Measurements from ENCODE around the gene PAM16.
"Not testable (repeated sequence)": the region's sequence is repeated elsewhere in the genome, so short reads cannot be mapped to it uniquely, and the experiment has no call there.

Gene PAM16

DNA sequence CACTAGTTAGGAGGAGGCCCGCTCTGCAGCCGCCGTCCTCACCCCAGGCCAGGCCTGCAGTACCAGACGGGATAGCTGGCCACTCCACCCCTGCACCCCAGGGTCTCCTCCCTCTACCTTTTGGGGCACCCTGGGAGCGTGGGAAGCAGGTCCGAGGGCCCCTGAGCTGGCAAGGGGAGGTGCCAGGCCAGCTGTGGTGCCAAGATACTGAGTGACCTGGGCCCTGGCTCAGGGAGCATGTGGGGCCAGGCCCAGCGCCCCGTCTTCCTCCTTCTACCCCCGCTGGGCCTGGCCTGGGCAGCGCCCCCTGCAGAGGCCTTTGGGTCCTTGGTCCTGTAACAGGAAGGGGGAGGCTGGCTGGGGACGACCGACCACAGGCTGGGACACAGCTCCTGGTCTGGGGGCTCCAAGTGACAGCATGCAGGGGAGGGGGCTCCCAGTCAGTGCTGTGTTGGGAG is 13.0 kb downstream of the PAM16 start:
- no peak overlapping the region for H3K4me3 ChIP-seq (ENCODE audit: low read depth, low read length)
- in situ Hi-C loops (cut with HindIII; ENCODE audit: low sequenced_read_pairs) = no loop called here
- DNase-seq (ENCODE audit: low read depth, low spot score) = no peak
- no peak for TF ChIP-seq CTCF (IDR thresholded peaks at IDR 0.05; ENCODE audit: low read depth, low read length)

DNA sequence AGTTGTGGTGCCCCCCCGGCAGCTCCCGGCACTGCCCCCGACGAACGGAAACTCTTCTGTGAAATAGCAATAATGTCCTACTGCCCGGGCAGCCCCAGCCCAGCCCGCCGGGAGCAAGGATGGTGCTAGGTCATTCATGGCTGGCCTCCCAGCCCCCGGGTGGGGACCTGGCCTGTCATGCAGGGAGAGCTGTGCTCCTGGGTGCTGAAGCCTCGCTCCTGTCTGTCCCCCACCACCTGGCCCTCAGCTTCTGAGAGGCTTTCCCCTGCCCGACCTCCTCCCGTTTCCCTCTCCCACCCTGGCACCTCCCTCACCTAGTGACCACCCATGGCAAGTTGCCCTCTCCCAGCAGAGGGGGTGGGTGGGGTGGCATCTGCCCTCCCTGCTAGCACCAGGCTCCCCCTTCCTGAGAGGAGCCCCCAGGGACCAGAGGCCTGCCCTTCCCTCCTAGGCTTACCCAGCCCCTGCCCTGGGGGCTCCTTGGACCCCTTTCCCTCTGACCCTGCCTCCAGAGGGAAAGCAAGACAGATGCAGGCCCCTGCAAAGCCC is 13.5 kb downstream of the PAM16 start:
- no peak for TF ChIP-seq CTCF (IDR thresholded peaks at IDR 0.05; ENCODE audit: low read depth, low read length)
- in situ Hi-C loops (cut with HindIII; ENCODE audit: low sequenced_read_pairs) = no loop called here
- H3K4me3 ChIP-seq (ENCODE audit: low read depth, low read length) = no peak overlapping the region
- no peak for DNase-seq (ENCODE audit: low read depth, low spot score)

DNA sequence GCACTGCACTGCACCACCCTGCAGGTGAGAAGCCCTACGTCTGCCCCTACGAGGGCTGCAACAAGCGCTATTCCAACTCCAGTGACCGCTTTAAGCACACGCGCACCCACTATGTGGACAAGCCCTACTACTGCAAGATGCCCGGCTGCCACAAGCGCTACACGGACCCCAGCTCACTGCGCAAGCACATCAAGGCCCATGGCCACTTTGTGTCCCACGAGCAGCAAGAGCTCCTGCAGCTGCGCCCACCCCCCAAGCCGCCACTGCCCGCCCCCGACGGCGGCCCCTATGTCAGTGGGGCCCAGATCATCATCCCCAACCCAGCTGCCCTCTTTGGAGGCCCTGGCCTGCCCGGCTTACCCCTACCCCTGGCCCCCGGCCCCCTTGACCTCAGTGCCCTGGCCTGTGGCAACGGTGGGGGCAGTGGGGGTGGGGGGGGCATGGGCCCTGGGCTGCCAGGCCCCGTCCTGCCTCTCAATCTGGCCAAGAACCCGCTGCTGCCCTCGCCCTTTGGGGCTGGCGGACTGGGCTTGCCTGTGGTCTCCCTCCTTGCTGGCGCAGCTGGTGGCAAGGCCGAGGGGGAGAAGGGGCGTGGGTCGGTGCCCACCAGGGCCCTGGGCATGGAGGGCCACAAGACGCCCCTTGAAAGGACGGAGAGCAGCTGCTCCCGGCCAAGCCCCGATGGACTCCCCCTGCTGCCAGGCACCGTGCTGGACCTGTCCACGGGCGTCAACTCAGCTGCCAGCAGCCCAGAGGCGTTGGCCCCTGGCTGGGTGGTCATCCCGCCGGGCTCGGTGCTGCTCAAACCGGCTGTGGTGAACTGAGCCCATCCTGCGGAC is 14.2 kb downstream of the PAM16 start:
- no peak for TF ChIP-seq CTCF (IDR thresholded peaks at IDR 0.05; ENCODE audit: low read depth, low read length)
- DNase-seq (ENCODE audit: low read depth, low spot score) = no peak
- in situ Hi-C loops (cut with HindIII; ENCODE audit: low sequenced_read_pairs) = no loop called here

DNA sequence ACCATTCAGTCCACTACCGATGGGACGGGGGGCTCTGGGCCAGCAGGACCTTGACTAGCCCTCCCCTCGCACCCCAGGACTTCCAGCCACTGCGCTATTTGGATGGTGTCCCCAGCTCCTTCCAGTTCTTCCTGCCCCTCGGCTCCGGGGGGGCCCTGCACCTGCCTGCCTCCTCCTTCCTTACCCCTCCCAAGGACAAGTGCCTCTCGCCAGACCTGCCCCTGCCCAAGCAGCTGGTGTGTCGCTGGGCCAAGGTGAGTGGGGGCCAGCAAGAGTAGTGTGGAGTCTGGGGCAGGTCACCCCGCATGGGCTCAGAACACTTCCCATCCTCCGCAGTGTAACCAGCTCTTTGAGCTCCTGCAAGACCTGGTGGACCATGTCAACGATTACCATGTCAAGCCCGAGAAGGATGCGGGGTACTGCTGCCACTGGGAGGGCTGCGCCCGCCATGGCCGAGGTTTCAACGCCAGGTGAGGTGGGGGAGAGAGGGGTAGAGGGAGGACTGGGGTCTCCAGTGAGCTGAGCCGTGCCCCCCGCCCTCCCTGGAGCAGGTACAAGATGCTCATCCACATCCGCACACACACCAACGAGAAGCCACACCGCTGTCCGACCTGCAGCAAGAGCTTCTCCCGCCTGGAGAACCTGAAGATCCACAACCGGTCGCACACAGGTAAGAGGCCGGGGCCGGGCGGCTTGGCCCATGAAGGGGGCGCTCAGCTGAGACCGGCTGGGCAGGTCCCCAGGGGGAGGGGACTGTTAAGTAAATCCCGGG is 16.2 kb downstream of the PAM16 start:
- in situ Hi-C loops (cut with HindIII; ENCODE audit: low sequenced_read_pairs) = no loop called here
- TF ChIP-seq CTCF (IDR thresholded peaks at IDR 0.05; ENCODE audit: low read depth, low read length) = no peak
- H3K4me3 ChIP-seq (ENCODE audit: low read depth, low read length) = no peak overlapping the region
- no peak for DNase-seq (ENCODE audit: low read depth, low spot score)

More for the DNA sequence above, 14.2 kb downstream of the PAM16 start:
- no peak overlapping the region for H3K4me3 ChIP-seq (ENCODE audit: low read depth, low read length)

- H3K4me3 ChIP-seq (ENCODE audit: low read depth, low read length); in situ Hi-C loops (cut with HindIII; ENCODE audit: low sequenced_read_pairs); DNase-seq (ENCODE audit: low read depth, low spot score): not testable (repeated sequence)
Observed at GRCh38 chr16:4333714-4334113, 17.4 kb downstream of the PAM16 start.

DNA sequence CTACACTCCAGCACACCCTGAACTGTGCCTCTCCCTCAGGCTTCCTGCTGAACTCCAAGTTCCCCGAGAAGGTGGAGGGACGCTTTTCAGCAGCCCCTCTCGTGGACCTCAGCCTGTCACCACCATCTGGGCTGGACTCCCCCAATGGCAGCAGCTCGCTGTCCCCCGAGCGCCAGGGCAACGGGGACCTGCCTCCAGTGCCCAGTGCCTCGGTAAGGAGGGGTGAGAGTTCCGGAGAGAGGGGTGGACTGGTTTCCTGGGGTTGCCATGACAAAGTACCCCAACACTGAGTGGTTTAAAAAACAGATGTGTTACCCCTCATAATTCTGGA is 17.8 kb downstream of the PAM16 start:
- TF ChIP-seq CTCF (IDR thresholded peaks at IDR 0.05; ENCODE audit: low read depth, low read length) = no peak
- in situ Hi-C loops (cut with HindIII; ENCODE audit: low sequenced_read_pairs) = no loop called here
- no peak for DNase-seq (ENCODE audit: low read depth, low spot score)

More for the DNA sequence above, 17.8 kb downstream of the PAM16 start:
- no peak overlapping the region for H3K4me3 ChIP-seq (ENCODE audit: low read depth, low read length)

Measured in astrocyte of the spinal cord (primary cell).